OCI-LY1 (cell line): ENCODE measurements around the gene RHBDL3.

Experiments used
- H2AFZ ChIP-seq: fragments of 200-600 bp; sonication (generic), shearing (Covaris generic); 2 replicates; pipeline ENCODE4 v1.6.0; 2014; ENCODE audit warnings: antibody characterized with exemption, mild to moderate bottlenecking, low read length
- H3F3A ChIP-seq: fragments of 200-600 bp; sonication (generic), shearing (Covaris generic); 2 replicates; pipeline ENCODE4 v1.6.0; 2014; ENCODE audit warnings: mild to moderate bottlenecking, antibody characterized with exemption, low read length, moderate library complexity; ENCODE audit not compliant: insufficient read depth
- H3K27ac ChIP-seq: fragments of 200-600 bp; sonication (generic); 2 replicates; pipeline ENCODE4 v1.5.1; 2014; ENCODE audit warnings: low read length, mixed run types, mild to moderate bottlenecking, low read depth; ENCODE audit not compliant: poor library complexity, severe bottlenecking
- H3K27me3 ChIP-seq: fragments of 200-600 bp; sonication (generic); 2 replicates; pipeline ENCODE4 v1.6.0; 2014; ENCODE audit warnings: antibody characterized with exemption, mild to moderate bottlenecking, low read length, moderate library complexity; ENCODE audit not compliant: insufficient read depth
- H3K36me3 ChIP-seq: fragments of 200-600 bp; sonication (generic); 2 replicates; pipeline ENCODE4 v1.6.1; 2014; ENCODE audit warnings: mild to moderate bottlenecking, antibody characterized with exemption, low read length, moderate library complexity, mixed read lengths; ENCODE audit not compliant: insufficient read depth
- H3K4me1 ChIP-seq: fragments of 200-600 bp; sonication (generic); 2 replicates; pipeline ENCODE4 v1.5.1; 2014; ENCODE audit warnings: mild to moderate bottlenecking, low read length, moderate library complexity; ENCODE audit not compliant: insufficient read depth, severe bottlenecking
- H3K4me2 ChIP-seq: fragments of 200-600 bp; sonication (generic), shearing (Covaris generic); 2 replicates; pipeline ENCODE4 v1.6.1; 2014; ENCODE audit warnings: low read length
- H3K4me3 ChIP-seq: fragments of 200-600 bp; sonication (generic); 2 replicates; pipeline ENCODE4 v1.5.1; 2014; ENCODE audit warnings: low read length, low read depth, mild to moderate bottlenecking, mixed read lengths; ENCODE audit not compliant: poor library complexity, severe bottlenecking
- H3K79me2 ChIP-seq: fragments of 200-600 bp; shearing (Covaris generic); 2 replicates; pipeline ENCODE4 v1.6.1; 2016; ENCODE audit warnings: mixed run types, low read length, mixed read lengths; ENCODE audit not compliant: insufficient read depth
- H3K9ac ChIP-seq: fragments of 200-600 bp; sonication (generic), shearing (Covaris generic); 2 replicates; pipeline ENCODE4 v1.6.1; 2014; ENCODE audit warnings: mild to moderate bottlenecking, low read length, mixed read lengths
- H3K9me2 ChIP-seq: fragments of 200-600 bp; sonication (generic), shearing (Covaris generic); 2 replicates; pipeline ENCODE4 v1.6.1; 2014; ENCODE audit warnings: low read depth, mild to moderate bottlenecking, low read length, mixed read lengths
- H3K9me3 ChIP-seq: fragments of 200-600 bp; shearing (Covaris generic); 2 replicates; pipeline ENCODE4 v1.6.1; 2014; ENCODE audit warnings: low read length, mixed read lengths
- H4K20me1 ChIP-seq: fragments of 200-600 bp; sonication (generic), shearing (Covaris generic); 2 replicates; pipeline ENCODE4 v1.6.0; 2016; ENCODE audit warnings: mild to moderate bottlenecking, low read length; ENCODE audit not compliant: insufficient read depth
- CTCF ChIP-seq: fragments of 200-600 bp; sonication (generic), shearing (Covaris generic); IDR thresholded peaks from 2 replicates; pipeline ENCODE4 v1.5.1; 2017; ENCODE audit warnings: mild to moderate bottlenecking, antibody characterized with exemption, low read length, moderate library complexity, mixed read lengths
- EZH2 ChIP-seq: fragments of 200-600 bp; sonication (generic), shearing (Covaris generic); IDR thresholded peaks from 2 replicates; pipeline ENCODE4 v1.8.0; 2017; ENCODE audit warnings: borderline replicate concordance, mixed run types, mild to moderate bottlenecking, antibody characterized with exemption, low read length, moderate library complexity, mixed read lengths

Gene RHBDL3

GRCh38 chr17:32275060-32276042 is 9.7 kb downstream of the RHBDL3 start:
- Histone ChIP-seq H3K4me3 (no peak overlapping the region), H3F3A (no peaks in the 10 kb centered on the region), H3K4me2 (no peak overlapping the region), H3K9ac (no peak overlapping the region), H3K4me1 (no peaks in the 10 kb centered on the region), H3K36me3 (no peaks in the 10 kb centered on the region), H3K9me3 (no peaks in the 10 kb centered on the region), H3K9me2 (no peaks in the 10 kb centered on the region), H2AFZ (no peak overlapping the region), H3K27ac (no peak overlapping the region), H3K27me3 (peaks cover 3% of the 10 kb centered on the region; the same call in 1 of the 2 replicates), H4K20me1 (no peaks in the 10 kb centered on the region), H3K79me2 (no peaks in the 10 kb centered on the region)
- no peak for TF ChIP-seq EZH2
- TF ChIP-seq CTCF, result no peak

GRCh38 chr17:32276171-32276601 is 10.6 kb downstream of the RHBDL3 start:
- Histone ChIP-seq H3K9me2 (no peaks in the 10 kb centered on the region), H3K4me1 (no peaks in the 10 kb centered on the region), H3K79me2 (no peaks in the 10 kb centered on the region), H3K27ac (no peak overlapping the region), H3K27me3 (peaks cover 4% of the 10 kb centered on the region; the same call in 1 of the 2 replicates), H3K9ac (no peak overlapping the region), H3K4me2 (no peak overlapping the region), H2AFZ (no peak overlapping the region), H3K9me3 (no peaks in the 10 kb centered on the region), H3F3A (no peaks in the 10 kb centered on the region), H4K20me1 (no peaks in the 10 kb centered on the region), H3K4me3 (no peak overlapping the region), H3K36me3 (no peaks in the 10 kb centered on the region)
- TF ChIP-seq CTCF (no peak), EZH2 (no peak)

GRCh38 chr17:32277284-32277683 is 11.7 kb downstream of the RHBDL3 start:
- TF ChIP-seq CTCF (no peak), EZH2 (no peak)

More at GRCh38 chr17:32277284-32277683, 11.7 kb downstream of the RHBDL3 start:
- H3K27me3 ChIP-seq, result peaks cover 4% of the 10 kb centered on the region; the same call in 1 of the 2 replicates
- H3K79me2 ChIP-seq, result no peaks in the 10 kb centered on the region
- no peaks in the 10 kb centered on the region for H4K20me1 ChIP-seq
- H2AFZ ChIP-seq, result no peak overlapping the region
- H3K9ac ChIP-seq, result no peak overlapping the region
- no peak overlapping the region for H3K27ac ChIP-seq
- no peaks in the 10 kb centered on the region for H3K9me2 ChIP-seq
- H3K4me1 ChIP-seq, result no peaks in the 10 kb centered on the region
- H3K36me3 ChIP-seq, result no peaks in the 10 kb centered on the region
- H3F3A ChIP-seq, result no peaks in the 10 kb centered on the region
- no peaks in the 10 kb centered on the region for H3K9me3 ChIP-seq
- H3K4me3 ChIP-seq, result no peak overlapping the region
- no peak overlapping the region for H3K4me2 ChIP-seq
